Measurements from ENCODE around the gene RNU6-1. TPM values are rescaled to one million over a fixed set of nuclear protein-coding genes. Genes with fewer than 3 reads are reported as not detected.

Gene RNU6-1
- total RNA-seq, 4 donors from 2014 or later, result not detected

DNA sequence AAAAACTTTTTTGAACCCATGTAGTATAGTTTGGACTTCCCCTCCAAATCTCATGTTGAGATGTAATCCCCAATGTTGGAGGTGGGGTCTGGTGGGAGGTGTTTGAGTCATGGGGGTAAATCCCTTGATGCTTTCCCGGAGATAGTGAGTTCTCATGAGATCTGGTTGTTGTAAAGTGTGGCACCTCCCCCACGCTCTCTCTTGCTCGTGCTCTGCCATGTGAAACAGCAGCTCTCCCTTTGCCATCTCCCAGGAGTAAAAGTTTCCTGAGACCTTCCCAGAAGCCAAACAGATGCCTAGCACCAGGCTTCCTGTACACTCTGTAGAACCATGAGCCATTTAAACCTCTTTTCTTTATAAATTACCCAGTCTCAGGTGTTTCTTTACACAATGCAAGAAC, 16.0 kb upstream of the RNU6-1 start:
- TF ChIP-seq, protein P1, sequence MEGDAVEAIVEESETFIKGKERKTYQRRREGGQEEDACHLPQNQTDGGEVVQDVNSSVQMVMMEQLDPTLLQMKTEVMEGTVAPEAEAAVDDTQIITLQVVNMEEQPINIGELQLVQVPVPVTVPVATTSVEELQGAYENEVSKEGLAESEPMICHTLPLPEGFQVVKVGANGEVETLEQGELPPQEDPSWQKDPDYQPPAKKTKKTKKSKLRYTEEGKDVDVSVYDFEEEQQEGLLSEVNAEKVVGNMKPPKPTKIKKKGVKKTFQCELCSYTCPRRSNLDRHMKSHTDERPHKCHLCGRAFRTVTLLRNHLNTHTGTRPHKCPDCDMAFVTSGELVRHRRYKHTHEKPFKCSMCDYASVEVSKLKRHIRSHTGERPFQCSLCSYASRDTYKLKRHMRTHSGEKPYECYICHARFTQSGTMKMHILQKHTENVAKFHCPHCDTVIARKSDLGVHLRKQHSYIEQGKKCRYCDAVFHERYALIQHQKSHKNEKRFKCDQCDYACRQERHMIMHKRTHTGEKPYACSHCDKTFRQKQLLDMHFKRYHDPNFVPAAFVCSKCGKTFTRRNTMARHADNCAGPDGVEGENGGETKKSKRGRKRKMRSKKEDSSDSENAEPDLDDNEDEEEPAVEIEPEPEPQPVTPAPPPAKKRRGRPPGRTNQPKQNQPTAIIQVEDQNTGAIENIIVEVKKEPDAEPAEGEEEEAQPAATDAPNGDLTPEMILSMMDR (IDR thresholded peaks at IDR 0.05; ENCODE audit: low read depth), result no peak

DNA sequence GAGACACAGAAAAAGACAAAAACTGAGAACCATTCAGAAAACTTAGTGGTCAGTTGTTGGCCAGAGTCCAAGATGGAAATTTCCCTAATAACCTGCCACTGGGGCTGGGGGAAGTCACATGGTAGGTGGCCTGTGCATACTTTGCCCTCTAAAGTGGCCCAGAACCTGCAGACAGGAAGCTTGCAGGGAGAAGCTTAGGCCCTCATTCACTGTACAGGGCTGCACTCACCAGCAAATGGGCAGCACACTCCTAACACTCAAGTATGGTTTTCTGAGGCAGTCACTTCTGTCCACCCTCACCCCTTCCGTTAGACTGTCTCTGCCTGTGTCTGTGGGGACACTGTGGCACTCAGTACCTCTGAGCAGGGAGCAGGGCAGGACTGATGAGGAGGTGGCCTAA, 14.5 kb upstream of the RNU6-1 start:
- TF ChIP-seq, protein P1 (IDR thresholded peaks at IDR 0.05; ENCODE audit: low read depth), result no peak

DNA sequence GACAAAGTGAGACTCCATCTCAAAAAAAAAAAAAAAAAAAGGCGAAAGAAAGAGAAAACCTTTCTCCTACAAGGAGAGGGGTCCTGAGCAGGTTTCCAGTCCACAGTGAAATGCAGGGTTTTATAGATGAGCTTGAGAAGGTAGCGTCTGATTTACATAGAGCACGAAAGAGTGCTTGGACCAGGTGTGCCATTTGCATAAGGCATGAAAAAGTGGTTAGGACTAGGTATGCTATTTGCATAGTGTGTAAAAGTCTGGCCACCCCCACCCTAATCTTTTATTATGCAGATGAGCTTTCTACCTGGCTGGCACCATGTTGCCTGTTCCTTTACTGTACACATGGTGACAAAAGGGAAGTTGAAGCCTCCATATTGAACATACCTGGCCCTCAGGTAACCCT, 13.6 kb upstream of the RNU6-1 start:
- TF ChIP-seq, protein P1 (IDR thresholded peaks at IDR 0.05; ENCODE audit: low read depth), result no peak

DNA sequence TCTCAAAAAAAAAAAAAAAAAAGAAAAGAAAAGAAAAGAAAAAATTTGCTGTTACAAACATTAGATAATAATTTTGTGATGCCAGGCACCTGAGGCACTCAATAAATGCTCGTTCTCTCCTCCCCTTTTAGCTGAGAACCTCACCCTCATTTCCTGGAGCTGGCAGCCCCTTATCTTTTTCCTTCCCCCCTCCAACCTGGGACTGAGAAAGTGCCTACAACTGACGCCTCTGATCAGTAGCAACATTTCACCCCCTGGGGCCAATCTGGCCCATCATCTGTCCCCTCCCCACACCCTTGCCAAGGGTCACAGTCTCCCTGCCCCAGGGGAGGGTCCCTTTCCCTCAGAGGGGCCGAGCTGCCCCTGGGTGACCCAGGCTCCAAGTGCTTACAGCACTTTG, 12.6 kb upstream of the RNU6-1 start:
- TF ChIP-seq, protein P1 (IDR thresholded peaks at IDR 0.05; ENCODE audit: low read depth), result no peak

DNA sequence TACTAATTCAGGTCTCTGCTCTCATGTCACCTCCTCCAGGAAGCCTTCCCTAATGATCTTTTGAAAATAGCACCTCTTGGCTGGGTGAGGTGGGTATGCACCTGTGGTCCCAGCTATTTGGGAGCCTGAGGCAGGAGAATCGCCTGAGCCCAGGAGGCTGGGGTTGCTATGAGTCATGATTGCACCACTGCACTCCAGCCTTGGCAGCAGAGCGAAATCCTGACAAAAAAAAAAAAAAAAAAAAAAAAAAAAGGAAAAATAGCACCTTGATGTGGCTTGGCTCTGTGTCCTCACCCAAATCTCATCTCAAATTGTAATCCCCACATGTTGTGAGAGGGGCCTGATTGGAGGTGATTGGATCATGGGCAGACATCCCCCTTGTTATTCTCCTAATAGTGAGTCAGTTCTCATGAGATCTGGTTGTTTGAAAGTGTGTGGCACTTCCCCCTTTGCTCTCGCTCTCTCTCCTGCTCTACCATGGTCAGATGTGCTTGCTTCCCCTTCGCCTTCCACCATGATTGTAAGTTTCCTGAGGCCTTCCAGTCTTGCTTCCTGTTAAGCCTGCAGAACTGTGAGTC, 11.2 kb upstream of the RNU6-1 start:
- TF ChIP-seq, protein P1 (IDR thresholded peaks at IDR 0.05; ENCODE audit: low read depth), result no peak

DNA sequence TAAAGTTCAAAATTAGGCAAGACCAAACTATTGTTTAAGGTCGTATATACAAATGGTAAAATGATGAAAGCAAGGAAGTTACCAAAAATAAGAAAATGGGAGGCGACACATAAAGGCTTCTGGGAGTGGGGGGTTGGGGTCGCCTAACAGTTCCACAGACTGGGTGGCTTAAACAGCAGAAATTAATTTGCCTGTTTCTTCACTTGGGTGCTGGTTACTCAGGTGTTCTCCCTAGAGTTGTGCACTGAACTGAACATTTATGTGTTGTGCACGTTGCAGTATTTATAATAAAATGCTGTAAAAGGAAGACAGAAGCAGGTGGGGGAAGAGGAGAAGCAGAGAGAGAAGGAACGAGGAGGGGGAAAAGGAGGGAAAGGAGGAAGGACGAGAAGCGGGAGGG, 10.5 kb upstream of the RNU6-1 start:
- TF ChIP-seq, protein P1 (IDR thresholded peaks at IDR 0.05; ENCODE audit: low read depth), result no peak

DNA sequence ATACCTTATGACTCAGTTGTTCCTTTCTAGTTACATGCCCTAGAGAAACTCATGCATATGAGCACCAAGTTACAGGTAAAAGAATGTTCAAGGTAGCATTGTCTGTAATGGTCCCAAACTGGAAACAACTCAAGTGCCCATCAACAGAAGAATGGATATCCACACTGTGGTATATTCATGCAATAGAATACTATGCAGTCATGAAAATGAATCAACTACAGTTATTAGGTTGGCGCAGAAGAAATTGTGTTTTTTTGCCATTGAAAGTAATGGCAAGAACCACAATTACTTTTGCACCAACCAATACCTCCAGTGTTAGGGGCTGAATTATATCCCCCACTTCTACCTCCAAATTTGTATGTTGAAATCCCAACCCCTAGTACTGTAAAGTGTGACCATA, 9.7 kb upstream of the RNU6-1 start:
- TF ChIP-seq, protein P1 (IDR thresholded peaks at IDR 0.05; ENCODE audit: low read depth), result no peak
